Measurements from ENCODE around the gene THY1.
A peak's percentile ranks its signal among the peaks of the same experiment; 100 is the strongest.
"Not testable (repeated sequence)": the region's sequence is repeated elsewhere in the genome, so short reads cannot be mapped to it uniquely, and the experiment has no call there.

The THY1 gene

GRCh38 chr11:119396835-119397234, 26.1 kb downstream of the THY1 start:
- no peak for TF ChIP-seq CTCF (IDR thresholded peaks at IDR 0.05; ENCODE audit: control extremely low read depth, extremely low read depth, low read depth, missing control alignments)
- ChIA-PET CTCF (interaction anchor here (2.4 kb wide), 1 partner anchor 78 kb away, joined by 6 read pairs; no protein-coding TSS in a partner anchor), POLR2A (no interaction called here)
- DNase-seq (ENCODE audit: extremely low spot score), result no peak

DNA sequence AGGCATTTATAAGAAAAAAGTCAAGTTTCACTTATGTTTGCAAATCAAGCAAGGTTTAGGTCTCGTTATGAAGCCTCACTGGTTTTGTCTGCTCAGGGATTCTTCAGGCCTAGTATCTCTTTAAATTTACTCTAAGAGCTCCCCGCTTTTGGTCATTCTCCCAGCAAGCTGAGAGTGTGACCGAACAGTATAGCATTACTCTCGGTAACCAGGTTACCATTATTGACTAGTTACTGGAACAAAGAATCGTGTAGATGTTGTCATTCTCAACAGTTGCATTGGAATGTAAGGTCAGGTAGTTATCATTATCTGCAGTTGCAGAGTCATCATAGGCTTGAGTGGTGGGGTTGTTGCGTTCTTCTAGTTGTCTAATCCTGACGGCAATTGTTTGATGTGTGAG, 31.7 kb downstream of the THY1 start:
- no peak for TF ChIP-seq CTCF (IDR thresholded peaks at IDR 0.05; ENCODE audit: control extremely low read depth, extremely low read depth, low read depth, missing control alignments)
- POLR2A ChIA-PET, result no interaction called here
- no peak for DNase-seq (ENCODE audit: extremely low spot score)
- CTCF ChIA-PET, result interaction anchor here (1.9 kb wide), 1 partner anchor 10 kb away, joined by 7 read pairs; the partner anchor contains the start of gene USP2

- POLR2A ChIA-PET, result no interaction called here
- CTCF ChIA-PET, result interaction anchor here (1.0 to 1.9 kb wide), 3 partner anchors 9 to 85 kb away, joined by 3 to 7 read pairs (median 4); partner anchors contain the start of gene USP2
- peak; percentile 14 for TF ChIP-seq CTCF (IDR thresholded peaks at IDR 0.05; ENCODE audit: control extremely low read depth, extremely low read depth, low read depth, missing control alignments)
- DNase-seq (ENCODE audit: extremely low spot score), result peak; percentile 41
These were observed 33.2 kb downstream of the THY1 start for GRCh38 chr11:119389611-119390254.

DNA sequence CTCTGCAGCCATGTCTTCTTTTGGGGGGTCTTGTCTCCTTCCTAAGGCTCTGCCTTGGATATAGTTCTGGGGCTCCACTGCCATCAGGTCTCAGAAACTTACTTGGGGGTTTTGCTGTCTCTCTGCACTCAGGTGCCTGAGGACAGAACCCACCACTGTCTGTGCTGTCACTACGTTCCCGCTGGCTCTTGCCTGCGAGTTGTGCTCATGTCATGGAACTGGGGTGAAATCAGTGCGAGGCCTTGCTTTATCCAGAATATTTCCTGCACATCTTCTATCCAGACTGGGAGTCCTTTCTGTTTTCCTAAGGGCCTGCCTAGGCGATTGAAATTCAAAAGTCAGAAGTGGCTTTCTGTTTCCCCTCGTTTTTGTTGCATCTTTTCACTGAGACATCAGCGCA, 34.9 kb downstream of the THY1 start:
- no peak for TF ChIP-seq CTCF (IDR thresholded peaks at IDR 0.05; ENCODE audit: control extremely low read depth, extremely low read depth, low read depth, missing control alignments)
- ChIA-PET CTCF (no interaction called here), POLR2A (no interaction called here)
- DNase-seq (ENCODE audit: extremely low spot score), result peak; percentile 3

GRCh38 chr11:119384332-119384731, 38.6 kb downstream of the THY1 start:
- ChIA-PET CTCF (interaction anchor here (1.5 to 5.9 kb wide), 5 partner anchors 10 to 90 kb away, joined by 3 to 64 read pairs (median 8); partner anchors contain the start of gene C1QTNF5), POLR2A (no interaction called here)
- no peak for TF ChIP-seq CTCF (IDR thresholded peaks at IDR 0.05; ENCODE audit: control extremely low read depth, extremely low read depth, low read depth, missing control alignments)
- DNase-seq (ENCODE audit: extremely low spot score), result no peak

DNA sequence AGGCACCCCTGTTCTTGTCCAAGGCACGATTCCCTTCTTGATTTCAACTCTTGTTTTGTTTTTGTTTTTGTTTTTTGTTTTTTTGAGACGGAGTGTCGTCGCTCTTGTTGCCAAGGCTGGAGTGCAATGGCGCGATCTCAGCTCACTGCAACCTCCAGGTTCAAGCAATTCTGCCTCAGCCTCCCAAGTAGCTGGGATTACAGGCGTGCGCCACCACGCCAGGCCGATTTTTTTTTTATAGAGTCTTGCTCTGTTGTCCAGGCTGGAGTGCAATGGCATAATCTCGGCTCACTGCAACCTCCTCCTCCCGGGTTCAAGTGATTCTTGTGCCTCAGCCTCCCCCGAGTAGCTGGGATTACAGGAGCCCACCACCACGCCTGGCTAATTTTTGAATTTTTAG, 40.5 kb downstream of the THY1 start:
- POLR2A ChIA-PET; DNase-seq (ENCODE audit: extremely low spot score): not testable (repeated sequence)
- CTCF ChIA-PET, result interaction anchor here (1.0 to 5.9 kb wide), 10 partner anchors 8 to 151 kb away, joined by 3 to 64 read pairs (median 6); no protein-coding TSS in a partner anchor

DNA sequence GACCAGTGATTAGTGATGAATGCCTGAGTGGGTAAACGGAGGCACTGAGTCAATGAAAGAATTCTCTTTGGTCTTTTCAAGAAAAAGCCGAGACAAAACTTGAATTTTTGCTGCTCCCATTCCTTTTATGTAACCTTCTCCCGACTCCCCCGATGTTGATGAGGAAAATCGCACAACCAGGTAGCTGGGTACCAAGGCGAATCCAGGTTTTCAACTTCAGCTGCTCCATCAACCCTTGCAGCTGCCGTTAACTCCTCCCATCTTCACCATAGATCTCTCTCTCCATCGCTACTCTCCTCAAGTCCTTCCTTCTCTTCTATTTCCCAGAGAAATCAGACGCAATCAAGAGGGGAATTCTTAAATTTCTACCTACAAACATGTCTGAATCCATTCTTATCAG, 40.9 kb downstream of the THY1 start:
- ChIA-PET CTCF (interaction anchor here (1.3 to 5.9 kb wide), 10 partner anchors 9 to 92 kb away, joined by 3 to 64 read pairs (median 7); no protein-coding TSS in a partner anchor), POLR2A (no interaction called here)
- no peak for TF ChIP-seq CTCF (IDR thresholded peaks at IDR 0.05; ENCODE audit: control extremely low read depth, extremely low read depth, low read depth, missing control alignments)
- DNase-seq (ENCODE audit: extremely low spot score), result peak; percentile 3

Measured in GM10248 (cell line).